ENCODE results near the gene NCEH1. TPM values are rescaled to one million over a fixed set of nuclear protein-coding genes. Genes with fewer than 3 reads are reported as not detected.

Gene NCEH1
- total and polyA plus RNA-seq, 2 experiments from 2014 or later = 1.8 to 4.9 TPM

DNA sequence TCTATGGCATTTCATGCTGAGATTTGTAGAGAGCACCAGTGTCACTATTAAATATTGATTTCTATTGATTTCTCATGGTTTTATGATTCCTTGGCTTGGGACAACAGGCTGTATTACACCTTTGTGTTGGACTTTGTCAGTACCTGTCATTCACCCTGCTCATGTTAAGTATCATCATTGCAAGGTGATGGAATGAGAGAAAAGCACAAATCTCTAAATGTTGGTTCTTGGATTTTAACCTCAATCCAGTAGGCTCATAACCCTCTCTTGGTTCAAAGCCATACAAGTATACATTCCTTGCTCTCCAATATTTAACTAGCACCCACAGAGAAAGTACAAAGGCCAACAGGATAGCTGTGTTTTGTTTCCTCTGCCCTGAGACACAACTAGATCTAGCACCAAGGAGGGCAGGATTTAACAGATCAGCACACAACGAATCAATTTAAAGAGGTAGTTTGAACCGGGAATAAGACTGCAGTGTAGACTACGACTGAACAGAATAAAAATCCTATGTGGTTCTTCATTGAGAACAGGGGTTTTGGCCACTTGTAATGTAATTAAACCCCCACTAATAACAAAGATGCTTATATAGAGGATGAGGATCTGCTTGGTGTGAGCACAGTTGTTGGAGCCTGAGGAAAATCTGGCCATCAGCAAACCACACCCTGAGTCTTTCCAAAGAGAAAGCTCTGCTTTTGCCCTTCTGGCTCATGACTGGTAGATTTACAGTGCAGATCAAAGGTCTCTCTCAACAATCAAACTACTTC, 109.6 kb downstream of the NCEH1 start:
- H3K4me2 ChIP-seq = no peak overlapping the region
- TF ChIP-seq, protein P1, sequence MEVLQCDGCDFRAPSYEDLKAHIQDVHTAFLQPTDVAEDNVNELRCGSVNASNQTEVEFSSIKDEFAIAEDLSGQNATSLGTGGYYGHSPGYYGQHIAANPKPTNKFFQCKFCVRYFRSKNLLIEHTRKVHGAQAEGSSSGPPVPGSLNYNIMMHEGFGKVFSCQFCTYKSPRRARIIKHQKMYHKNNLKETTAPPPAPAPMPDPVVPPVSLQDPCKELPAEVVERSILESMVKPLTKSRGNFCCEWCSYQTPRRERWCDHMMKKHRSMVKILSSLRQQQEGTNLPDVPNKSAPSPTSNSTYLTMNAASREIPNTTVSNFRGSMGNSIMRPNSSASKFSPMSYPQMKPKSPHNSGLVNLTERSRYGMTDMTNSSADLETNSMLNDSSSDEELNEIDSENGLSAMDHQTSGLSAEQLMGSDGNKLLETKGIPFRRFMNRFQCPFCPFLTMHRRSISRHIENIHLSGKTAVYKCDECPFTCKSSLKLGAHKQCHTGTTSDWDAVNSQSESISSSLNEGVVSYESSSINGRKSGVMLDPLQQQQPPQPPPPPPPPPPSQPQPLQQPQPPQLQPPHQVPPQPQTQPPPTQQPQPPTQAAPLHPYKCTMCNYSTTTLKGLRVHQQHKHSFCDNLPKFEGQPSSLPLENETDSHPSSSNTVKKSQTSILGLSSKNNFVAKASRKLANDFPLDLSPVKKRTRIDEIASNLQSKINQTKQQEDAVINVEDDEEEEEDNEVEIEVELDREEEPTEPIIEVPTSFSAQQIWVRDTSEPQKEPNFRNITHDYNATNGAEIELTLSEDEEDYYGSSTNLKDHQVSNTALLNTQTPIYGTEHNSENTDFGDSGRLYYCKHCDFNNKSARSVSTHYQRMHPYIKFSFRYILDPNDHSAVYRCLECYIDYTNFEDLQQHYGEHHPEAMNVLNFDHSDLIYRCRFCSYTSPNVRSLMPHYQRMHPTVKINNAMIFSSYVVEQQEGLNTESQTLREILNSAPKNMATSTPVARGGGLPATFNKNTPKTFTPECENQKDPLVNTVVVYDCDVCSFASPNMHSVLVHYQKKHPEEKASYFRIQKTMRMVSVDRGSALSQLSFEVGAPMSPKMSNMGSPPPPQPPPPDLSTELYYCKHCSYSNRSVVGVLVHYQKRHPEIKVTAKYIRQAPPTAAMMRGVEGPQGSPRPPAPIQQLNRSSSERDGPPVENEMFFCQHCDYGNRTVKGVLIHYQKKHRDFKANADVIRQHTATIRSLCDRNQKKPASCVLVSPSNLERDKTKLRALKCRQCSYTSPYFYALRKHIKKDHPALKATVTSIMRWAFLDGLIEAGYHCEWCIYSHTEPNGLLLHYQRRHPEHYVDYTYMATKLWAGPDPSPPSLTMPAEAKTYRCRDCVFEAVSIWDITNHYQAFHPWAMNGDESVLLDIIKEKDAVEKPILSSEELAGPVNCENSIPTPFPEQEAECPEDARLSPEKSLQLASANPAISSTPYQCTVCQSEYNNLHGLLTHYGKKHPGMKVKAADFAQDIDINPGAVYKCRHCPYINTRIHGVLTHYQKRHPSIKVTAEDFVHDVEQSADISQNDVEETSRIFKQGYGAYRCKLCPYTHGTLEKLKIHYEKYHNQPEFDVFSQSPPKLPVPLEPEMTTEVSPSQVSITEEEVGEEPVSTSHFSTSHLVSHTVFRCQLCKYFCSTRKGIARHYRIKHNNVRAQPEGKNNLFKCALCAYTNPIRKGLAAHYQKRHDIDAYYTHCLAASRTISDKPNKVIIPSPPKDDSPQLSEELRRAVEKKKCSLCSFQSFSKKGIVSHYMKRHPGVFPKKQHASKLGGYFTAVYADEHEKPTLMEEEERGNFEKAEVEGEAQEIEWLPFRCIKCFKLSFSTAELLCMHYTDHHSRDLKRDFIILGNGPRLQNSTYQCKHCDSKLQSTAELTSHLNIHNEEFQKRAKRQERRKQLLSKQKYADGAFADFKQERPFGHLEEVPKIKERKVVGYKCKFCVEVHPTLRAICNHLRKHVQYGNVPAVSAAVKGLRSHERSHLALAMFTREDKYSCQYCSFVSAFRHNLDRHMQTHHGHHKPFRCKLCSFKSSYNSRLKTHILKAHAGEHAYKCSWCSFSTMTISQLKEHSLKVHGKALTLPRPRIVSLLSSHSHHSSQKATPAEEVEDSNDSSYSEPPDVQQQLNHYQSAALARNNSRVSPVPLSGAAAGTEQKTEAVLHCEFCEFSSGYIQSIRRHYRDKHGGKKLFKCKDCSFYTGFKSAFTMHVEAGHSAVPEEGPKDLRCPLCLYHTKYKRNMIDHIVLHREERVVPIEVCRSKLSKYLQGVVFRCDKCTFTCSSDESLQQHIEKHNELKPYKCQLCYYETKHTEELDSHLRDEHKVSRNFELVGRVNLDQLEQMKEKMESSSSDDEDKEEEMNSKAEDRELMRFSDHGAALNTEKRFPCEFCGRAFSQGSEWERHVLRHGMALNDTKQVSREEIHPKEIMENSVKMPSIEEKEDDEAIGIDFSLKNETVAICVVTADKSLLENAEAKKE (CRISPR knock-in tag; IDR thresholded peaks at IDR 0.05) = no peak
- TF ChIP-seq NANOG (IDR thresholded peaks at IDR 0.05; ENCODE audit: borderline replicate concordance) = no peak
- no peak for TF ChIP-seq CTCF (conservative IDR thresholded peaks at IDR 0.05; ENCODE audit: low read depth in 2 of 2)
- no peak for TF ChIP-seq POLR2AphosphoS5 (IDR thresholded peaks at IDR 0.05; ENCODE audit: low read depth)
- TF ChIP-seq ZNF114 (CRISPR knock-in tag; IDR thresholded peaks at IDR 0.05) = no peak
- TF ChIP-seq STAT1 (IDR thresholded peaks at IDR 0.05; ENCODE audit: unreplicated experiment) = no peak
- no peak for TF ChIP-seq REST (IDR thresholded peaks at IDR 0.05; ENCODE audit: unreplicated experiment)
- TF ChIP-seq, protein P2, sequence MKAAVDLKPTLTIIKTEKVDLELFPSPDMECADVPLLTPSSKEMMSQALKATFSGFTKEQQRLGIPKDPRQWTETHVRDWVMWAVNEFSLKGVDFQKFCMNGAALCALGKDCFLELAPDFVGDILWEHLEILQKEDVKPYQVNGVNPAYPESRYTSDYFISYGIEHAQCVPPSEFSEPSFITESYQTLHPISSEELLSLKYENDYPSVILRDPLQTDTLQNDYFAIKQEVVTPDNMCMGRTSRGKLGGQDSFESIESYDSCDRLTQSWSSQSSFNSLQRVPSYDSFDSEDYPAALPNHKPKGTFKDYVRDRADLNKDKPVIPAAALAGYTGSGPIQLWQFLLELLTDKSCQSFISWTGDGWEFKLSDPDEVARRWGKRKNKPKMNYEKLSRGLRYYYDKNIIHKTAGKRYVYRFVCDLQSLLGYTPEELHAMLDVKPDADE (IDR thresholded peaks at IDR 0.05) = no peak
- no peak for TF ChIP-seq EZH2phosphoT487 (IDR thresholded peaks at IDR 0.05; ENCODE audit: unreplicated experiment)
- TF ChIP-seq EZH2 (IDR thresholded peaks at IDR 0.05; ENCODE audit: low read depth, unreplicated experiment) = no peak
- no peak for TF ChIP-seq ZNF331 (CRISPR knock-in tag; IDR thresholded peaks at IDR 0.05; ENCODE audit: low read depth)
- TF ChIP-seq JUNB (IDR thresholded peaks at IDR 0.05; ENCODE audit: unreplicated experiment) = no peak
- no peaks in the 10 kb centered on the region for H3K36me3 ChIP-seq (ENCODE audit: insufficient read depth)
- Mint-ChIP-seq H3K4me3 (no peak overlapping the region), H3K4me1 (peaks cover 4% of the 10 kb centered on the region), H3K36me3 (ENCODE audit: low read depth) (no peaks in the 10 kb centered on the region), H3K9me3 (no peaks in the 10 kb centered on the region), H3K27me3 (ENCODE audit: insufficient read depth, low read depth, poor library complexity) (no peaks in the 10 kb centered on the region), H3K27ac (no peak overlapping the region)
- no peak for DNase-seq (ENCODE audit: low spot score)
- H3K79me2 ChIP-seq (replicated peaks; ENCODE audit: insufficient read depth) = no peaks in the 10 kb centered on the region
- no peak for ATAC-seq
- H3K9me2 ChIP-seq (ENCODE audit: insufficient read depth) = no peaks in the 10 kb centered on the region; the same call in 1 of the 2 replicates
- no peaks in the 10 kb centered on the region for H3F3A ChIP-seq (replicated peaks; ENCODE audit: low read depth)
- H3K27me3 ChIP-seq (ENCODE audit: insufficient read depth) = no peaks in the 10 kb centered on the region
- H3K4me1 ChIP-seq (ENCODE audit: insufficient read depth) = no peaks in the 10 kb centered on the region
- H4K20me1 ChIP-seq (replicated peaks; ENCODE audit: insufficient read depth) = no peaks in the 10 kb centered on the region
- H3K4me3 ChIP-seq = no peak overlapping the region
- no peak overlapping the region for H3K27ac ChIP-seq (ENCODE audit: low read depth)
- no peak overlapping the region for H2AFZ ChIP-seq
